H9 (cell line): ENCODE results near the gene AMMECR1L. TPM values are rescaled to one million over a fixed set of nuclear protein-coding genes. Genes with fewer than 3 reads are reported as not detected.

Experiments used
- DNase-seq: peaks from one replicate; pipeline ENCODE4 v3.0.0-alpha.2; 2017
- H2AFZ ChIP-seq: one replicate; pipeline ENCODE4 v1.6.1; 2013; ENCODE audit warnings: mild to moderate bottlenecking, low read length, control low read depth, moderate library complexity
- H2AK5ac ChIP-seq: 2 replicates; pipeline ENCODE4 v1.6.1; 2013; ENCODE audit warnings: low read length, control low read depth, mixed read lengths; ENCODE audit not compliant: insufficient read length
- H2BK120ac ChIP-seq: one replicate; pipeline ENCODE4 v1.6.1; 2013; ENCODE audit warnings: low read depth, mild to moderate bottlenecking, low read length, control low read depth, inconsistent platforms; ENCODE audit not compliant: poor library complexity, severe bottlenecking
- H2BK12ac ChIP-seq: 2 replicates; pipeline ENCODE4 v1.6.1; 2013; ENCODE audit warnings: low read length, control low read depth, mixed read lengths, low read depth; ENCODE audit not compliant: insufficient read length
- H2BK15ac ChIP-seq: 2 replicates; pipeline ENCODE4 v1.6.1; 2013; ENCODE audit warnings: low read depth, low read length, control low read depth
- H2BK20ac ChIP-seq: one replicate; pipeline ENCODE4 v1.6.1; 2013; ENCODE audit warnings: low read depth, mild to moderate bottlenecking, low read length, control low read depth, inconsistent platforms; ENCODE audit not compliant: poor library complexity, severe bottlenecking
- H2BK5ac ChIP-seq: 2 replicates; pipeline ENCODE4 v1.6.1; 2013; ENCODE audit warnings: low read length, control low read depth, mixed read lengths; ENCODE audit not compliant: insufficient read length
- H3K14ac ChIP-seq: 2 replicates; pipeline ENCODE4 v1.6.1; 2013; ENCODE audit warnings: low read length, control low read depth; ENCODE audit not compliant: insufficient read depth
- H3K18ac ChIP-seq: 2 replicates; pipeline ENCODE4 v1.6.1; 2013; ENCODE audit warnings: low read depth, mild to moderate bottlenecking, mixed read lengths, low read length, control low read depth; ENCODE audit not compliant: insufficient read length
- H3K23ac ChIP-seq: 2 replicates; pipeline ENCODE4 v1.6.1; 2013; ENCODE audit warnings: low read length, control low read depth, mixed read lengths, low read depth; ENCODE audit not compliant: insufficient read length
- H3K23me2 ChIP-seq: 2 replicates; pipeline ENCODE4 v1.6.1; 2013; ENCODE audit warnings: low read depth, mild to moderate bottlenecking, mixed read lengths, low read length, control low read depth; ENCODE audit not compliant: insufficient read length, poor library complexity, severe bottlenecking
- H3K27ac ChIP-seq: 2 replicates; pipeline ENCODE4 v1.5.1; 2013; ENCODE audit warnings: low read length, control low read depth, mixed read lengths, low read depth; ENCODE audit not compliant: insufficient read length
- H3K27me3 ChIP-seq: 2 replicates; pipeline ENCODE4 v1.6.1; 2013; ENCODE audit warnings: low read length, control low read depth, inconsistent platforms; ENCODE audit not compliant: insufficient read depth
- H3K4ac ChIP-seq: 2 replicates; pipeline ENCODE4 v1.6.1; 2013; ENCODE audit warnings: low read depth, mild to moderate bottlenecking, control low read depth, inconsistent platforms, low read length, moderate library complexity
- H3K4me1 ChIP-seq: 2 replicates; pipeline ENCODE4 v1.6.1; 2013; ENCODE audit warnings: low read length, control low read depth, inconsistent platforms; ENCODE audit not compliant: insufficient read depth
- H3K4me2 ChIP-seq: 2 replicates; pipeline ENCODE4 v1.6.1; 2013; ENCODE audit warnings: low read length, control low read depth, mixed read lengths; ENCODE audit not compliant: insufficient read length, insufficient read depth
- H3K56ac ChIP-seq: 2 replicates; pipeline ENCODE4 v1.6.1; 2013; ENCODE audit warnings: low read depth, mild to moderate bottlenecking, mixed read lengths, low read length, control low read depth; ENCODE audit not compliant: insufficient read length
- H3K79me1 ChIP-seq: 2 replicates; pipeline ENCODE4 v1.6.1; 2013; ENCODE audit warnings: low read depth, mild to moderate bottlenecking, moderate library complexity, low read length, control low read depth, inconsistent platforms; ENCODE audit not compliant: insufficient read depth, poor library complexity, severe bottlenecking
- H3K79me2 ChIP-seq: 2 replicates; pipeline ENCODE4 v1.6.1; 2013; ENCODE audit warnings: low read length, control low read depth, inconsistent platforms; ENCODE audit not compliant: insufficient read depth
- H3K9ac ChIP-seq: 2 replicates; pipeline ENCODE4 v1.6.1; 2013; ENCODE audit warnings: low read length, control low read depth, mixed read lengths; ENCODE audit not compliant: insufficient read length; ENCODE audit errors: extremely low read depth
- H3K9me3 ChIP-seq: one replicate; pipeline ENCODE4 v1.6.1; 2013; ENCODE audit warnings: low read depth, low read length, inconsistent platforms; ENCODE audit not compliant: control insufficient read depth
- H3T11ph ChIP-seq: one replicate; pipeline ENCODE4 v1.6.1; 2013; ENCODE audit warnings: mild to moderate bottlenecking, low read length, control low read depth, inconsistent platforms
- H4K20me1 ChIP-seq: one replicate; pipeline ENCODE4 v1.6.1; 2013; ENCODE audit not compliant: control insufficient read depth, insufficient read length, insufficient read depth
- H4K5ac ChIP-seq: 2 replicates; pipeline ENCODE4 v1.6.1; 2013; ENCODE audit warnings: low read depth, mild to moderate bottlenecking, mixed read lengths, low read length, control low read depth; ENCODE audit not compliant: insufficient read length
- H4K8ac ChIP-seq: replicated peaks from 2 replicates; pipeline ENCODE4 v1.6.1; 2013; ENCODE audit warnings: low read length, control low read depth, mixed read lengths, low read depth; ENCODE audit not compliant: insufficient read length
- H4K91ac ChIP-seq: 2 replicates; pipeline ENCODE4 v1.6.1; 2013; ENCODE audit warnings: low read depth, mild to moderate bottlenecking, moderate library complexity, mixed read lengths, low read length, control low read depth; ENCODE audit not compliant: insufficient read length
- H3K27ac Mint-ChIP-seq, 3 experiments: 2 replicates in 2 of 3; 3 replicates in 1 of 3; pipeline ENCODE4 v1.8.0; 2020 to 2021; ENCODE audit warnings: mixed read lengths in 3 of 3, mild to moderate bottlenecking in 1 of 3, moderate library complexity in 1 of 3
- H3K27me3 Mint-ChIP-seq: 2 replicates; pipeline ENCODE4 v1.8.0; 2021; ENCODE audit warnings: low read depth, mild to moderate bottlenecking, moderate library complexity, mixed read lengths
- H3K36me3 Mint-ChIP-seq, 3 experiments: 2 replicates in 2 of 3; 3 replicates in 1 of 3; pipeline ENCODE4 v1.8.0; 2020 to 2021; ENCODE audit warnings: low read depth in 3 of 3, mixed read lengths in 3 of 3; ENCODE audit not compliant: insufficient read depth in 1 of 3
- H3K4me1 Mint-ChIP-seq, 2 experiments: 2 replicates each; pipeline ENCODE4 v1.8.0; 2020; ENCODE audit warnings: mixed read lengths in 2 of 2
- H3K4me3 Mint-ChIP-seq, 2 experiments: 2 replicates in 1 of 2; 3 replicates in 1 of 2; pipeline ENCODE4 v1.8.0; 2020 to 2021; ENCODE audit warnings: mild to moderate bottlenecking in 2 of 2, mixed read lengths in 2 of 2, moderate library complexity in 1 of 2
- H3K9me3 Mint-ChIP-seq, 2 experiments: 2 replicates in 1 of 2; 3 replicates in 1 of 2; pipeline ENCODE4 v1.8.0; 2020; ENCODE audit warnings: mild to moderate bottlenecking in 2 of 2, mixed read lengths in 2 of 2, moderate library complexity in 1 of 2
- CTCF ChIP-seq: fragments of 200-600 bp; sonication (generic); conservative IDR thresholded peaks from 3 replicates; pipeline ENCODE4 v1.8.0; 2021; ENCODE audit warnings: antibody characterized with exemption, mild to moderate bottlenecking
- WGBS: extraction: QIAGEN DNeasy Blood & Tissue Kit; methylation state at CpG from one replicate; pipeline ENCODE4 v1.1.7; 2013; ENCODE audit warnings: missing lambda C conversion rate, low lambda C conversion rate, mixed read lengths; ENCODE audit not compliant: insufficient read length; ENCODE audit errors: extremely low coverage; 5-methylcytosine and 5-hydroxymethylcytosine counted together
- total RNA-seq: library from RNA; stranded (reverse); gene quantifications from 2 replicates; pipeline ENCODE4 v1.2.1, GENCODE V29; 2021

Gene AMMECR1L
- total RNA-seq, 1 experiment from 2014 or later = 20.0 TPM

- H2AK5ac ChIP-seq = no peak overlapping the region
- no peak overlapping the region for H2BK120ac ChIP-seq
- H3K9ac ChIP-seq = no peak overlapping the region
- H4K91ac ChIP-seq = no peak overlapping the region
- H3K27me3 ChIP-seq = no peaks in the 10 kb centered on the region
- no peaks in the 10 kb centered on the region for H3K9me3 ChIP-seq
- no peak overlapping the region for H3K4ac ChIP-seq
- no peak overlapping the region for H3K4me2 ChIP-seq
- no peaks in the 10 kb centered on the region for H3K4me1 ChIP-seq
- WGBS = no CpG with 5 or more reads among the region's 1 CpG
- Mint-ChIP-seq H3K27me3 (no peaks in the 10 kb centered on the region), H3K36me3 (peaks cover 7 to 10% (median 7%) of the 10 kb centered on the region in 3 experiments; a peak in 5 of 7 replicates), H3K4me1 (peaks cover 31 to 40% of the 10 kb centered on the region in 2 experiments), H3K27ac (no peak overlapping the region), H3K4me3 (no peak overlapping the region), H3K9me3 (no peaks in the 10 kb centered on the region; a peak in 2 of 5 replicates)
- no peak overlapping the region for H4K8ac ChIP-seq
- no peak overlapping the region for H3K56ac ChIP-seq
- H3K27ac ChIP-seq = no peak overlapping the region
- no peak overlapping the region for H2BK5ac ChIP-seq
- TF ChIP-seq CTCF = no peak
- H3T11ph ChIP-seq = no peak overlapping the region
- no peak overlapping the region for H2BK12ac ChIP-seq
- no peak overlapping the region for H2BK15ac ChIP-seq
- H3K18ac ChIP-seq = no peak overlapping the region
- no peak overlapping the region for H3K14ac ChIP-seq
- no peak overlapping the region for H4K5ac ChIP-seq
- H3K79me2 ChIP-seq = peaks cover 9% of the 10 kb centered on the region; the same call in 1 of the 2 replicates
- H3K79me1 ChIP-seq = peaks cover 5% of the 10 kb centered on the region
- H3K23ac ChIP-seq = no peak overlapping the region
- no peak for DNase-seq
- peaks cover 8% of the 10 kb centered on the region for H3K23me2 ChIP-seq
- H2AFZ ChIP-seq = no peak overlapping the region
- no peaks in the 10 kb centered on the region for H4K20me1 ChIP-seq
- no peak overlapping the region for H2BK20ac ChIP-seq
Measured at GRCh38 chr2:127888772-127889171, 3.0 kb upstream of the AMMECR1L start.
